Upper lobe of right lung (tissue), 1 donor: ENCODE results near the gene LELP1. TPM values are rescaled to one million over a fixed set of nuclear protein-coding genes. Genes with fewer than 3 reads are reported as not detected.

ENCODE experiments used
- ATAC-seq: fragments of 200-7000 bp; cut with Tn5 transposase; one replicate; pipeline ENCODE4 v1.9.1; 2020; ENCODE audit warnings: mild to moderate bottlenecking, moderate library complexity
- DNase-seq: peaks from one replicate; pipeline ENCODE4 v3.0.0-alpha.2; 2020
- H3K27ac ChIP-seq: fragments of 200-600 bp; one replicate; pipeline ENCODE4 v1.8.0; 2022
- H3K27me3 ChIP-seq: fragments of 200-600 bp; one replicate; pipeline ENCODE4 v1.8.0; 2022; ENCODE audit warnings: mild to moderate bottlenecking
- H3K36me3 ChIP-seq: fragments of 200-600 bp; one replicate; pipeline ENCODE4 v1.8.0; 2022
- H3K4me1 ChIP-seq: fragments of 200-600 bp; one replicate; pipeline ENCODE4 v1.8.0; 2022
- H3K4me3 ChIP-seq: fragments of 200-600 bp; one replicate; pipeline ENCODE4 v1.8.0; 2022; ENCODE audit warnings: mild to moderate bottlenecking
- H3K9me3 ChIP-seq: fragments of 200-600 bp; one replicate; pipeline ENCODE4 v1.8.0; 2022
- intact Hi-C: fragments of 100-400 bp; cut with DNase I; formaldehyde crosslinking; loops from one replicate; pipeline ENCODE4 v1.11.0; 2022
- total RNA-seq: library from RNA; stranded (reverse); fragmentation: NEBNext Ultra II Directional; extraction: Animal tissue kit (Norgen Biotek cat#: 25700); gene quantifications from one replicate; pipeline ENCODE4 v1.2.1, GENCODE V29; 2021
- TF ChIP-seq, protein P1 (sequence below): fragments of 200-600 bp; IDR thresholded peaks from one replicate; pipeline ENCODE4 v1.8.0; 2022; ENCODE audit warnings: antibody characterized with exemption
- donor health status: DM: no; HTN: yes; CAD: no; lungs with severe emphysema.

LELP1 gene
- total RNA-seq, 1 donor from 2014 or later: not detected

DNA sequence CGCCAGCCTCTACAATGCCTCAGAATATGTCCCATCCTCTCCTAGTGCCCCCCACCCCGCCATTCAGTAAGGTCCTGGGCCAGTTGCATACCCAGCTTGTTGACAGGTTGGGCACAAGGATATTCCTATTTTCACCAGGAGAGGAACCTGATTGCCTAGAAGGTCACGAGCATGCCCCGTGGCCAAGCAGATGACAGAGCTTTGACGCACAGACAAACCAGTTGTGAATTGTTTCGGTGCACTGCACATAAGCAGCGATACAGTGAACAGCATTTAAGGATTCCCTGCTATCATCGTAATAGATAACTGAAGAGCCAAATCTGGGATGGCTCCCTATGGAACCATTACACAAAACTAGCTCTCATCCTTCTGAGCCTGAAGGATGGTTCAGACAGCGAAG is 3.4 kb downstream of the LELP1 start:
- TF ChIP-seq, protein P1, sequence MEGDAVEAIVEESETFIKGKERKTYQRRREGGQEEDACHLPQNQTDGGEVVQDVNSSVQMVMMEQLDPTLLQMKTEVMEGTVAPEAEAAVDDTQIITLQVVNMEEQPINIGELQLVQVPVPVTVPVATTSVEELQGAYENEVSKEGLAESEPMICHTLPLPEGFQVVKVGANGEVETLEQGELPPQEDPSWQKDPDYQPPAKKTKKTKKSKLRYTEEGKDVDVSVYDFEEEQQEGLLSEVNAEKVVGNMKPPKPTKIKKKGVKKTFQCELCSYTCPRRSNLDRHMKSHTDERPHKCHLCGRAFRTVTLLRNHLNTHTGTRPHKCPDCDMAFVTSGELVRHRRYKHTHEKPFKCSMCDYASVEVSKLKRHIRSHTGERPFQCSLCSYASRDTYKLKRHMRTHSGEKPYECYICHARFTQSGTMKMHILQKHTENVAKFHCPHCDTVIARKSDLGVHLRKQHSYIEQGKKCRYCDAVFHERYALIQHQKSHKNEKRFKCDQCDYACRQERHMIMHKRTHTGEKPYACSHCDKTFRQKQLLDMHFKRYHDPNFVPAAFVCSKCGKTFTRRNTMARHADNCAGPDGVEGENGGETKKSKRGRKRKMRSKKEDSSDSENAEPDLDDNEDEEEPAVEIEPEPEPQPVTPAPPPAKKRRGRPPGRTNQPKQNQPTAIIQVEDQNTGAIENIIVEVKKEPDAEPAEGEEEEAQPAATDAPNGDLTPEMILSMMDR: no peak
- no peaks in the 10 kb centered on the region for H3K36me3 ChIP-seq
- no peaks in the 10 kb centered on the region for H3K4me1 ChIP-seq
- H3K27me3 ChIP-seq: peaks cover 5% of the 10 kb centered on the region
- H3K27ac ChIP-seq: no peak overlapping the region
- intact Hi-C loops: no loop called here
- ATAC-seq: no peak
- H3K4me3 ChIP-seq: no peak overlapping the region
- no peak for DNase-seq
- no peaks in the 10 kb centered on the region for H3K9me3 ChIP-seq

GRCh38 chr1:153210206-153210605 is 7.0 kb downstream of the LELP1 start:
- TF ChIP-seq, protein P1: no peak
- intact Hi-C loops: no loop called here
- Histone ChIP-seq H3K36me3 (no peaks in the 10 kb centered on the region), H3K27me3 (peaks cover 5% of the 10 kb centered on the region), H3K9me3 (no peaks in the 10 kb centered on the region), H3K4me1 (no peaks in the 10 kb centered on the region), H3K4me3 (no peak overlapping the region), H3K27ac (no peak overlapping the region)
- no peak for DNase-seq
- ATAC-seq: no peak

GRCh38 chr1:153212201-153212600 is 9.0 kb downstream of the LELP1 start:
- H3K4me1 ChIP-seq: no peaks in the 10 kb centered on the region
- TF ChIP-seq, protein P1: no peak
- no peak for DNase-seq
- intact Hi-C loops: no loop called here
- H3K27ac ChIP-seq: no peak overlapping the region
- peaks cover 5% of the 10 kb centered on the region for H3K27me3 ChIP-seq
- no peaks in the 10 kb centered on the region for H3K36me3 ChIP-seq
- no peaks in the 10 kb centered on the region for H3K9me3 ChIP-seq
- no peak overlapping the region for H3K4me3 ChIP-seq
- ATAC-seq: no peak

GRCh38 chr1:153213519-153213918 is 10.3 kb downstream of the LELP1 start:
- no peaks in the 10 kb centered on the region for H3K4me1 ChIP-seq
- no peaks in the 10 kb centered on the region for H3K36me3 ChIP-seq
- DNase-seq (no peak), ATAC-seq (no peak)
- intact Hi-C loops: no loop called here
- no peak overlapping the region for H3K27ac ChIP-seq
- peaks cover 5% of the 10 kb centered on the region for H3K27me3 ChIP-seq
- H3K9me3 ChIP-seq: no peaks in the 10 kb centered on the region
- no peak overlapping the region for H3K4me3 ChIP-seq
- TF ChIP-seq, protein P1: no peak

- no peak for DNase-seq
- ATAC-seq: no peak
- intact Hi-C loops: no loop called here
- H3K27ac ChIP-seq: no peak within 1 kb of the TSS
- TF ChIP-seq, protein P1: no peak
- H3K4me1 ChIP-seq: no peaks in the 10 kb centered on the region
- no peaks in the 10 kb centered on the region for H3K9me3 ChIP-seq
- H3K36me3 ChIP-seq: no peaks in the 10 kb centered on the region
- H3K27me3 ChIP-seq: no peaks in the 10 kb centered on the region
- no peak within 1 kb of the TSS for H3K4me3 ChIP-seq
These were observed 14.0 kb downstream of the LELP1 start, which contains the start of gene PRR9 for GRCh38 chr1:153217212-153217611. Gene PRR9, plus strand, starts transcription at chr1:153217584. Its CDS starts 561 bp downstream, at chr1:153218145.
